ENCODE data around the gene ALDH7A1.
A peak's percentile ranks its signal among the peaks of the same experiment; 100 is the strongest.
"Not testable (repeated sequence)": the region's sequence is repeated elsewhere in the genome, so short reads cannot be mapped to it uniquely, and the experiment has no call there.

Gene ALDH7A1

GRCh38 chr5:126600631-126601511 lies 5.9 kb upstream of the ALDH7A1 start, which contains the start of gene PHAX:
Gene PHAX (plus strand): TSS chr5:126600947. CDS start chr5:126600963, 16 bp downstream.
- peak within 1 kb of the TSS; percentile 97 for H2AFZ ChIP-seq (ENCODE audit: low read length)
- no peaks in the 10 kb centered on the region for H3K9me3 ChIP-seq (replicated peaks; ENCODE audit: insufficient read depth, low read length)
- peak within 1 kb of the TSS; percentile 94 for H3K4me3 ChIP-seq (ENCODE audit: low read length)
- H3K27me3 ChIP-seq (replicated peaks; ENCODE audit: insufficient read depth, low read length): no peaks in the 10 kb centered on the region
- no peaks in the 10 kb centered on the region for H3K9me2 ChIP-seq (replicated peaks; ENCODE audit: insufficient read depth, low read length)
- peak within 1 kb of the TSS; percentile 94 for H3K9ac ChIP-seq (ENCODE audit: low read length)
- peaks cover 4% of the 10 kb centered on the region; the same call in 1 of the 2 replicates for H3K36me3 ChIP-seq (replicated peaks; ENCODE audit: insufficient read depth, low read length)
- peak within 1 kb of the TSS; percentile 70; the same call in 1 of the 2 replicates for H3K27ac ChIP-seq (ENCODE audit: low read length)
- peaks cover 51% of the 10 kb centered on the region for H3K79me2 ChIP-seq (ENCODE audit: low read length)
- H3F3A ChIP-seq (ENCODE audit: insufficient read depth, low read length): peaks cover 6% of the 10 kb centered on the region; the same call in 1 of the 2 replicates
- TF ChIP-seq EZH2phosphoT487 (IDR thresholded peaks at IDR 0.05; ENCODE audit: low read length) (no peak), EZH2 (optimal IDR thresholded peaks at IDR 0.05; ENCODE audit: low read depth, low read length) (no peak), CTCF (IDR thresholded peaks at IDR 0.05; ENCODE audit: low read length) (peak; percentile 80)
- no peaks in the 10 kb centered on the region for H4K20me1 ChIP-seq (ENCODE audit: insufficient read depth, low read length)
- H3K4me1 ChIP-seq (ENCODE audit: low read length): peaks cover 21% of the 10 kb centered on the region
- peak; percentile 85 for DNase-seq
- peak within 1 kb of the TSS; percentile 91 for H3K4me2 ChIP-seq (ENCODE audit: low read depth, low read length)

- H3K4me1 ChIP-seq (ENCODE audit: low read length): peaks cover 21% of the 10 kb centered on the region
- H3K9ac ChIP-seq (ENCODE audit: low read length); H4K20me1 ChIP-seq (ENCODE audit: insufficient read depth, low read length); H3K27me3 ChIP-seq (replicated peaks; ENCODE audit: insufficient read depth, low read length); H3F3A ChIP-seq (ENCODE audit: insufficient read depth, low read length); H3K36me3 ChIP-seq (replicated peaks; ENCODE audit: insufficient read depth, low read length); H3K9me3 ChIP-seq (replicated peaks; ENCODE audit: insufficient read depth, low read length); H3K9me2 ChIP-seq (replicated peaks; ENCODE audit: insufficient read depth, low read length); DNase-seq; H3K27ac ChIP-seq (ENCODE audit: low read length): not testable (repeated sequence)
- peak overlapping the region; percentile 97 for H2AFZ ChIP-seq (ENCODE audit: low read length)
- peak overlapping the region; percentile 94 for H3K4me3 ChIP-seq (ENCODE audit: low read length)
- peak overlapping the region; percentile 70 for H3K4me2 ChIP-seq (ENCODE audit: low read depth, low read length)
- H3K79me2 ChIP-seq (ENCODE audit: low read length): peaks cover 43% of the 10 kb centered on the region
Measured at GRCh38 chr5:126599971-126600630, 5.1 kb upstream of the ALDH7A1 start.

GRCh38 chr5:126599499-126599898 lies 4.5 kb upstream of the ALDH7A1 start:
- H3K4me3 ChIP-seq (ENCODE audit: low read length): no peak overlapping the region
- peaks cover 6% of the 10 kb centered on the region; the same call in 1 of the 2 replicates for H3F3A ChIP-seq (ENCODE audit: insufficient read depth, low read length)
- H3K9ac ChIP-seq (ENCODE audit: low read length): no peak overlapping the region
- DNase-seq: no peak
- H3K9me2 ChIP-seq (replicated peaks; ENCODE audit: insufficient read depth, low read length): no peaks in the 10 kb centered on the region
- no peaks in the 10 kb centered on the region; the same call in 1 of the 2 replicates for H3K36me3 ChIP-seq (replicated peaks; ENCODE audit: insufficient read depth, low read length)
- H3K79me2 ChIP-seq (ENCODE audit: low read length): peaks cover 37% of the 10 kb centered on the region
- no peaks in the 10 kb centered on the region for H3K9me3 ChIP-seq (replicated peaks; ENCODE audit: insufficient read depth, low read length)
- peaks cover 21% of the 10 kb centered on the region for H3K4me1 ChIP-seq (ENCODE audit: low read length)
- H4K20me1 ChIP-seq (ENCODE audit: insufficient read depth, low read length): no peaks in the 10 kb centered on the region
- H3K4me2 ChIP-seq (ENCODE audit: low read depth, low read length): no peak overlapping the region
- no peak overlapping the region for H3K27ac ChIP-seq (ENCODE audit: low read length)
- H2AFZ ChIP-seq (ENCODE audit: low read length): no peak overlapping the region
- TF ChIP-seq EZH2phosphoT487 (IDR thresholded peaks at IDR 0.05; ENCODE audit: low read length) (no peak), CTCF (IDR thresholded peaks at IDR 0.05; ENCODE audit: low read length) (no peak), EZH2 (optimal IDR thresholded peaks at IDR 0.05; ENCODE audit: low read depth, low read length) (no peak)
- H3K27me3 ChIP-seq (replicated peaks; ENCODE audit: insufficient read depth, low read length): no peaks in the 10 kb centered on the region
